Dermis lymphatic vessel endothelial cell (primary cell): Measurements from ENCODE around the gene ZNF701. TPM values are rescaled to one million over a fixed set of nuclear protein-coding genes. Genes with fewer than 3 reads are reported as not detected.

Source experiments
- total RNA-seq: library from RNA; depleted of rRNA; stranded (reverse); fragments of >200 nt; gene quantifications from 2 replicates; pipeline ENCODE4 v1.2.1, GENCODE V29; 2014

ZNF701 gene
- 12.0 and 16.2 TPM in 2 replicates for total RNA-seq

GRCh38 chr19:52570000-52570861 lies at the start of gene ZNF701:
TSS of gene ZNF701 (plus strand) at chr19:52570287. CDS start at chr19:52574148, 3,861 bp downstream.

GRCh38 chr19:52527134-52527955 lies 42.7 kb upstream of the ZNF701 start, which contains the start of gene ZNF808:
TSS of gene ZNF808 (plus strand) at chr19:52527668. CDS start at chr19:52543285, 15,617 bp downstream.

Other genes starting within 250 kb of the ZNF701 start
- 1.2 and 2.0 TPM in 2 replicates for gene ZNF610, start 234.0 kb upstream of the ZNF701 start, total RNA-seq
- 20.6 and 25.8 TPM in 2 replicates for gene ZNF880, start 200.4 kb upstream of the ZNF701 start, total RNA-seq
- 8.3 and 14.4 TPM in 2 replicates for gene ZNF528, start 172.4 kb upstream of the ZNF701 start, total RNA-seq
- gene ZNF534, start 141.1 kb upstream of the ZNF701 start, total RNA-seq: not detected in 2 replicates
- 0.54 and 1.1 TPM in 2 replicates for gene ZNF578, start 116.7 kb upstream of the ZNF701 start, total RNA-seq
- gene ZNF808, start 42.6 kb upstream of the ZNF701 start, total RNA-seq: 10.3 and 15.8 TPM in 2 replicates
- 27.1 and 36.1 TPM in 2 replicates for gene ZNF83, start 68.1 kb downstream of the ZNF701 start, total RNA-seq
- 5.4 and 8.4 TPM in 2 replicates for gene ZNF611, start 164.8 kb downstream of the ZNF701 start, total RNA-seq
- gene ZNF600, start 216.5 kb downstream of the ZNF701 start, total RNA-seq: 2.1 and 4.0 TPM in 2 replicates